AG09319 (cell line): ENCODE data around the gene NUMB.

ENCODE experiments used
- DNase-seq: peaks from one replicate; pipeline ENCODE4 v3.0.0-alpha.2; 2010; ENCODE audit warnings: low read depth; ENCODE audit errors: extremely low read depth
- TF ChIP-seq, protein P1 (sequence below): IDR thresholded peaks from 2 replicates; pipeline ENCODE4 v1.5.1; 2011; ENCODE audit warnings: low read depth, mild to moderate bottlenecking, inconsistent platforms, low read length, moderate library complexity

Gene NUMB

DNA sequence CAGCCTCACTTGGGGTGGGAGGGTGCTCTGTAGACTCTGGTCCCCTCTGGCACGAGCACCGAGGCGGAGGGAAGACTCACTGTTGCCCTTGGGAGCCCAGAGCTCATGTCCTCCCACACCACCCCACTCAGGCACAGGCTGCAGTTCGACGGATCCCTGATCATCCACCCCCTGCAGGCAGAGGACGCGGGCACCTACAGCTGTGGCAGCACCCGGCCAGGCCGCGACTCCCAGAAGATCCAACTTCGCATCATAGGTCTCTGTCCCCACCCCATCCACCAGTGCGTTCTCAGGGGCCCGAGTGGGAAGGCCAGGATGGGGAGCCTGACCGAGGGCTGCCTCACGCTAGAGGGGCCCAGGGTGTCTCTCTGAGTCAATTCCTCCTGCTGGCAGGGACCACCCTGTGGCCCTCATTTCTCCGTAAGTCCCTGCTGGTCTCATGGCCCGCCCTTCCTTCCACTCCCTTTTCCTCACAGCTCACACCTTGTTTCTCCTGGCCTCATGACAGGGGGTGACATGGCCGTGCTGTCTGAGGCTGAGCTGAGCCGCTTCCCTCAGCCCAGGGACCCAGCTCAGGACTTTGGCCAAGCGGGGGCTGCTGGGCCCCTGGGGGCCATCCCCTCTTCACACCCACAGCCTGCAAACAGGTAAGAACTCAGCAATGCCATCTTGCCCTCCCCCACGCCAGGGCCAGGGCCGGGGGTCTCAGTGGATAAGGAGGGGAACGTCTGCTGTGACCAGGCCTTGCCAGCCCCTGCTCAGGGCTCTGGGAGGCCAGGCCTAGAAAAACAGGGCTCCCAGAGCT is 194.1 kb downstream of the NUMB start:
- TF ChIP-seq, protein P1, sequence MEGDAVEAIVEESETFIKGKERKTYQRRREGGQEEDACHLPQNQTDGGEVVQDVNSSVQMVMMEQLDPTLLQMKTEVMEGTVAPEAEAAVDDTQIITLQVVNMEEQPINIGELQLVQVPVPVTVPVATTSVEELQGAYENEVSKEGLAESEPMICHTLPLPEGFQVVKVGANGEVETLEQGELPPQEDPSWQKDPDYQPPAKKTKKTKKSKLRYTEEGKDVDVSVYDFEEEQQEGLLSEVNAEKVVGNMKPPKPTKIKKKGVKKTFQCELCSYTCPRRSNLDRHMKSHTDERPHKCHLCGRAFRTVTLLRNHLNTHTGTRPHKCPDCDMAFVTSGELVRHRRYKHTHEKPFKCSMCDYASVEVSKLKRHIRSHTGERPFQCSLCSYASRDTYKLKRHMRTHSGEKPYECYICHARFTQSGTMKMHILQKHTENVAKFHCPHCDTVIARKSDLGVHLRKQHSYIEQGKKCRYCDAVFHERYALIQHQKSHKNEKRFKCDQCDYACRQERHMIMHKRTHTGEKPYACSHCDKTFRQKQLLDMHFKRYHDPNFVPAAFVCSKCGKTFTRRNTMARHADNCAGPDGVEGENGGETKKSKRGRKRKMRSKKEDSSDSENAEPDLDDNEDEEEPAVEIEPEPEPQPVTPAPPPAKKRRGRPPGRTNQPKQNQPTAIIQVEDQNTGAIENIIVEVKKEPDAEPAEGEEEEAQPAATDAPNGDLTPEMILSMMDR, result no peak
- DNase-seq, result no peak

DNA sequence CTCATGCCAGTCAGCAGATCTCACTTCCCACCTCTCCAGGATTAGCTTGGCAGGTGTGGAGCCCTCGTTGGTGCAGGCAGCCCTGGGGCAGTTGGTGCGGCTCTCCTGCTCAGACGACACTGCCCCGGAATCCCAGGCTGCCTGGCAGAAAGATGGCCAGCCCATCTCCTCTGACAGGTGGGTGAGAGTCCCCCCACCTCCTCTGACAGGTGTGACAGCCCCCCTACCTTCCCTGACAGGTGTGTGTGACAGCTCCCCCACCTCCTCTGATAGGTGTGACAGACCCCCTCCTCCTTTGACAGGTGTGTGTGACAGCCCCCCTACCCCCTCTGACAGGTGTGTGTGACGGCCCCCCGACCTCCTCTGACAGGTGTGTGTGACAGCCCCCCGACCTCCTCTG is 194.7 kb downstream of the NUMB start:
- DNase-seq, result no peak

DNA sequence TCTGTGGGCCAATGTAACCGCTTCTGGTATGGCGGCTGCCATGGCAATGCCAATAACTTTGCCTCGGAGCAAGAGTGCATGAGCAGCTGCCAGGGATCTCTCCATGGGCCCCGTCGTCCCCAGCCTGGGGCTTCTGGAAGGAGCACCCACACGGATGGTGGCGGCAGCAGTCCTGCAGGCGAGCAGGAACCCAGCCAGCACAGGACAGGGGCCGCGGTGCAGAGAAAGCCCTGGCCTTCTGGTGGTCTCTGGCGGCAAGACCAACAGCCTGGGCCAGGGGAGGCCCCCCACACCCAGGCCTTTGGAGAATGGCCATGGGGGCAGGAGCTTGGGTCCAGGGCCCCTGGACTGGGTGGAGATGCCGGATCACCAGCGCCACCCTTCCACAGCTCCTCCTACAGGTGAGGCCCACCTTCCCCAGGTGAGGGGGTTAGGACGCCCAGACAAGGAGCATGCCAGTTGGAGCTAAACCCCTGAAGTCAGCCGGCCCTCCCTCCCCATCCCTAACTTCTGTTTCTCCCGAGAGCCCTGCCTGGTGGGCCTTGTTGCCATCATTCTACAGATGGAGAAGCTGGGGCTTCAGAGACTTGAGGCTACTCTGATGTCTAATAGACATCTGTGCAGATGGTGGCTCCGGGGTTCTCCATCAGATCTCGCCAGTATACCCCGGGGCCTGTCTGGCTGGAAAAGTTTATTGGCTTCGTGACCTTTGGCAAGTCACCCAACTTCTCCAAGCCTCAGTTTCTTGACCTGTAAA is 195.7 kb downstream of the NUMB start:
- TF ChIP-seq, protein P1, result no peak
- DNase-seq, result no peak

More for the DNA sequence above, 194.7 kb downstream of the NUMB start:
- TF ChIP-seq, protein P1, result no peak

DNA sequence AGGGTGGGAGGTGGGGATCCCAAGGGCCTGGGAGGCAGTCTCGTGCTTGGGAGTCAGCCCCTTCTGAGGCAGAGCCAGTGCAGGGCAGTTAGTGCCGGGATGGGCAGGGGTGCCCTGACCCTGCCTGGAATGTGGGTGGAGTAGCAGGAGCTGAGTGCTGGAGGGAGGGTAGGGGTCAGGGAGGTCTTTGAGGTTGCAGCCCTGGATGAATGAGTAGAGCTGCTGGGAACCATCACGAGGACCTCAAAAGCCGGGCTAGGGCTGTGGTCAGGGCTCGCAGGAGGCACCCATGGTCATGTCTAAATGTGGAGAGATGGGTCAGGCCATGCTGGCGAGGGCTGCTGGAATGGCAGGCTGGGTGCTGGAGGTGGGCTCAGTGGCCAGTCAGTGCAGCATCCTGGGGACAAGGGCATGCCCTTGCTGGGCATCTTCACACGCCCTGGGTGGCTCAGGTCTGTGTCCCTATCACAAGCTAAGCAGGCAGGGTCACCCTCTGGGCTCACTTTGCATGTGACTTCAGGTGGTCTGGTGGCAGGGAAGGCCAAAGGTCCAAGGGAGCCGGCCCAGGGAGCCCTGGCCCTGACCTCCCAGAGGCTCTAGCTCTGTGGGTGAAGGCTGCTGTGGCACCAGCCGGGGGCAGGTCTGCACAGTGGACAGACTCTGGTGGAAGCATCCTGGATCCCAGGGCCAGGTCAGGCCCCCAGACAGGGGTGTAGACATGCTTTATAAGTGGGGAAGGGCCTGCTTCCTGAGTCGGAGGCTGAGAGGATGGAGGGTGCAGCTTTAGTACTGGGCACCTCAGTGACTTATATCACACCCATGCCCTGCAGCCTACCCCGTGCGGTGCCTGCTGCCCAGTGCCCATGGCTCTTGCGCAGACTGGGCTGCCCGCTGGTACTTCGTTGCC is 196.6 kb downstream of the NUMB start:
- no peak for DNase-seq
- TF ChIP-seq, protein P1, result no peak

DNA sequence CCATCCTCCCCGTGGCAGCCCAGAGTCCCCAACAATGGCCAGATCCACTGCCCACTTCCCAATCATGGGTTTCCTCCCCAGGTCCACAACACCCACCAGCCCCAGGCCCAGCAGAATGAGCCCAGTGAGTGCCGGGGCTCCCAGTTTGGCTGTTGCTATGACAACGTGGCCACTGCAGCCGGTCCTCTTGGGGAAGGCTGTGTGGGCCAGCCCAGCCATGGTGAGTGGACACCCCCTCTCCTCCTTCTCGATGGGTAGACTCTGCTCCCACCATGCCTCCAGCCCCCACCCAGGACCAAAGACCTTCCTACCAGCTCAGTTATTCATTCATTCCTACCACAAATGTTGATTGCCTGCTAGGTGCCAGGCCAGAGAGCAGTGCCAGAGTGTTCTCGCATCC is 197.3 kb downstream of the NUMB start:
- DNase-seq, result no peak
- TF ChIP-seq, protein P1, result no peak

DNA sequence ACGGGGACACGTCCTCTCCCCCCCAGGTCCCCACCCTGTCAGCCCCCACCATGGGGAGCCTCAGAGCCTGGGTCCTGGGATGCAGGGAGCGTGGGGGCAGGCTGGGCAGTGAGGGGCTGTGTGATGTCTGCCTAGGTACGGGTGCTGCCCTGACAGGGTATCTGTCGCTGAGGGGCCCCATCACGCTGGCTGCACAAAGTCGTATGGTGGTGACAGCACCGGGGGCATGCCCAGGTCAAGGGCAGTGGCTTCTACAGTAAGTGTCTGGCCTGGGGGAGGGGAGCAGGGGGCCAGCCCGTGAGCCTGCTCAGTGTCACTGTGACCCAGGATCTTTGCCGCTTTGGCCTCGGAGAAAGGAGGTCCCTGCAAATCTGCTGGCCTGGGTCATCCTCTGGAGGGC is 197.8 kb downstream of the NUMB start:
- no peak for DNase-seq
- TF ChIP-seq, protein P1, result no peak
